HepG2 (cell line): ENCODE measurements around the gene SS18L1. TPM values are rescaled to one million over a fixed set of nuclear protein-coding genes. Genes with fewer than 3 reads are reported as not detected.

ENCODE experiments used
- DPF2 ChIP-seq: sonication (generic); formaldehyde crosslinking; IDR thresholded peaks from 2 replicates; pipeline ENCODE4 v1.4.0; 2020; ENCODE audit warnings: mild to moderate bottlenecking, low read depth, missing genetic modification reagents, borderline replicate concordance
- HCFC1 ChIP-seq: fragments of 150-350 bp; IDR thresholded peaks from 2 replicates; pipeline ENCODE4 v1.6.1; 2014; ENCODE audit warnings: low read depth, low read length
- HIVEP1 ChIP-seq: sonication (generic); formaldehyde crosslinking; IDR thresholded peaks from 2 replicates; pipeline ENCODE4 v1.4.0; 2020; ENCODE audit warnings: mild to moderate bottlenecking, missing genetic modification reagents
- HMGA1 ChIP-seq: sonication (generic); formaldehyde crosslinking; conservative IDR thresholded peaks from 2 replicates; pipeline ENCODE4 v1.4.0; 2020; ENCODE audit warnings: missing genetic modification reagents
- KDM4B ChIP-seq: sonication (generic); formaldehyde crosslinking; IDR thresholded peaks from 2 replicates; pipeline ENCODE4 v1.4.0; 2020; ENCODE audit warnings: missing genetic modification reagents
- KIAA2018 ChIP-seq: sonication (generic); formaldehyde crosslinking; IDR thresholded peaks from 2 replicates; pipeline ENCODE4 v1.5.0; 2020; ENCODE audit warnings: mild to moderate bottlenecking, missing genetic modification reagents, borderline replicate concordance
- MTF1 ChIP-seq: sonication (generic); formaldehyde crosslinking; IDR thresholded peaks from 2 replicates; pipeline ENCODE4 v1.5.0; 2020; ENCODE audit warnings: missing genetic modification reagents
- SALL1 ChIP-seq: sonication (generic); formaldehyde crosslinking; IDR thresholded peaks from 2 replicates; pipeline ENCODE4 v1.8.0; 2022; ENCODE audit warnings: mild to moderate bottlenecking, missing genetic modification reagents
- TFE3 ChIP-seq: IDR thresholded peaks from 2 replicates; pipeline ENCODE4 v1.6.1; 2016
- ZBTB25 ChIP-seq: IDR thresholded peaks from 2 replicates; pipeline ENCODE4 v1.6.1; 2018; ENCODE audit warnings: missing genetic modification reagents
- ZFY ChIP-seq: sonication (generic); formaldehyde crosslinking; IDR thresholded peaks from 2 replicates; pipeline ENCODE4 v1.4.0; 2020; ENCODE audit warnings: missing genetic modification reagents
- ZNF136 ChIP-seq: sonication (generic); formaldehyde crosslinking; IDR thresholded peaks from 2 replicates; pipeline ENCODE4 v1.8.1; 2022; ENCODE audit warnings: low read depth, mild to moderate bottlenecking, moderate library complexity, missing genetic modification reagents
- ZNF329 ChIP-seq: sonication (generic); formaldehyde crosslinking; IDR thresholded peaks from 2 replicates; pipeline ENCODE4 v1.9.0; 2021; ENCODE audit warnings: low read depth, mild to moderate bottlenecking, missing genetic modification reagents
- ZNF468 ChIP-seq: sonication (generic); formaldehyde crosslinking; IDR thresholded peaks from 2 replicates; pipeline ENCODE4 v1.8.0; 2022; ENCODE audit warnings: mild to moderate bottlenecking, moderate library complexity, missing genetic modification reagents
- ZNF567 ChIP-seq: sonication (generic); formaldehyde crosslinking; IDR thresholded peaks from 2 replicates; pipeline ENCODE4 v1.8.1; 2023; ENCODE audit warnings: mild to moderate bottlenecking, missing genetic modification reagents, borderline replicate concordance
- ZNF570 ChIP-seq: sonication (generic); formaldehyde crosslinking; IDR thresholded peaks from 2 replicates; pipeline ENCODE4 v1.4.0; 2020; ENCODE audit warnings: mild to moderate bottlenecking, missing genetic modification reagents, borderline replicate concordance
- ZNF619 ChIP-seq: sonication (generic); formaldehyde crosslinking; IDR thresholded peaks from 2 replicates; pipeline ENCODE4 v1.4.0; 2020; ENCODE audit warnings: mild to moderate bottlenecking, missing genetic modification reagents
- polyA plus RNA-seq, 8 experiments: library from polyadenylated mRNA; depleted of rRNA in 3 of 8; stranded (reverse) in 7 of 8; unstranded in 1 of 8; fragments of >200 nt; fragmentation: Illumina TruSeq in 4 of 8; extraction: Trizol in 4 of 8; gene quantifications; 2 replicates each; pipeline versions ENCODE4 v1.2.1 to v1.2.3, GENCODE V29; 2011 to 2016; ENCODE audit warnings: low read depth in 4 of 8, missing spikeins in 1 of 8, mixed read lengths in 1 of 8; ENCODE audit not compliant: insufficient read depth in 1 of 8
- total RNA-seq, 5 experiments: library from RNA; depleted of rRNA; stranded (reverse); fragments of >200 nt; fragmentation: Illumina TruSeq; extraction: Trizol; gene quantifications; 2 replicates each; pipeline ENCODE4 v1.2.3, GENCODE V29; 2016; ENCODE audit warnings: low read depth in 1 of 5

SS18L1 gene
- total and polyA plus RNA-seq, 2 of the 13 experiments (the other 11 are each of a cell fraction or from before 2014, with no cell fraction given) = 17.8 to 27.6 TPM

- no peak; the same call in 1 of the 2 replicates for TF ChIP-seq TFE3 (CRISPR knock-in tag)
- peak; percentile 86; the same call in 1 of the 2 replicates for TF ChIP-seq ZNF567 (CRISPR knock-in tag)
- TF ChIP-seq SALL1 = peak; percentile 97
- TF ChIP-seq ZNF619 (CRISPR knock-in tag) = peak; percentile 100
- TF ChIP-seq HIVEP1 (CRISPR knock-in tag) = peak; percentile 95
- peak; percentile 78 for TF ChIP-seq HCFC1
- no peak for TF ChIP-seq DPF2
- TF ChIP-seq ZNF136 (CRISPR knock-in tag) = peak; percentile 91; the same call in 1 of the 2 replicates
- peak; percentile 99 for TF ChIP-seq ZBTB25 (CRISPR knock-in tag)
- peak; percentile 99 for TF ChIP-seq ZFY (CRISPR knock-in tag)
- TF ChIP-seq MTF1 (CRISPR knock-in tag) = peak; percentile 87; the same call in 1 of the 2 replicates
- no peak; the same call in 1 of the 2 replicates for TF ChIP-seq ZNF570 (CRISPR knock-in tag)
- TF ChIP-seq KIAA2018 (CRISPR knock-in tag) = peak; percentile 47; the same call in 1 of the 2 replicates
- TF ChIP-seq ZNF329 = no peak
- peak; percentile 99 for TF ChIP-seq KDM4B
- TF ChIP-seq ZNF468 (CRISPR knock-in tag) = peak; percentile 94; the same call in 1 of the 2 replicates
- no peak for TF ChIP-seq HMGA1 (CRISPR knock-in tag)
Observed at GRCh38 chr20:62182469-62183425, 39.2 kb downstream of the SS18L1 start, which contains the start of gene MTG2 (continued).
